ENCODE measurements around the gene ZNF724.
"Not testable (repeated sequence)": the region's sequence is repeated elsewhere in the genome, so short reads cannot be mapped to it uniquely, and the experiment has no call there.

ZNF724 gene

DNA sequence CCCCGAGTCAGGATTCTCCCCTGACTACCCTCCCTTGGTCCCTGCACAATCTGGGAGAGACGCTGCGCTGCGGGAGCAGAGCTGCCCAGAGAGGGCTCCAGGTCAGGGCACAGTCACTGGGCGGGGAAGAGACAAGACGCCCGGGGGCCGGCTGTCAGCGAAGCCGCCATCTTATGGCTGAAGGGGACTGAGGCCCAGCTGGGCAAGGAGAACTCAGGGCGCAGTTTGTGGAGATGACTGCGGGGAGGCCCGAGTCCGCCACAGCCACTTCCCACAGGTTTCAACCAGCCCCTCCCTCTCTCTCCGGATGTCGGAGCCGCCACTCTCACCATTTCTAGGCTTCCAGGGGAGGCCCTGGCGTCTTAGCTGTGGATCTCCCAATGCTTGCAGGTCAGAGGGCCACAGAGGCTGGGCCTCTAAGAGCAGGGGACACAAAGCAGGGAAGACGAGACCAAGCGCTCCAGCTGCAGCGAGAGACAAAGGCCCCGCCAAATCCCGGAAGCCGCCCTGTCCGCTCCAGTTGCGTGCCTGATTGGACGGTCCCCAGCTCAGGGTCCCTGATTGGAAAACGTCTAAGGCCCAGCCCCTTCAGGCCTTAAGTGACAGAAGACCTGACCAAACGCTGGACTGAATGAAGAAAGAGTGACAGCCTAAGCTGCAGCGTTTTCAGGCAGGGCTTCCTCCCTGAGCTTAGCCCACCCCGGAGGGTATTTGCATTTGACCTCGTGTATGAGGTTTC is at the start of gene ZNF724:
TSS of gene ZNF724 (minus strand) at position 484 of the 739 bp plus-strand sequence. CDS start at position 332, 152 bp downstream.
- Histone ChIP-seq H3K36me3 (ENCODE audit: control insufficient read depth, low read length) (peaks cover 48% of the 10 kb centered on the region), H3K27me3 (ENCODE audit: control insufficient read depth, low read length) (no peaks in the 10 kb centered on the region), H3K27ac (ENCODE audit: low read depth, low read length) (peak within 1 kb of the TSS; percentile 87), H3F3A (ENCODE audit: control insufficient read depth, insufficient read depth) (peaks cover 2% of the 10 kb centered on the region; the same call in 1 of the 2 replicates), H4K20me1 (ENCODE audit: control insufficient read depth, insufficient read depth, low read depth, low read length) (no peaks in the 10 kb centered on the region), H3K79me2 (ENCODE audit: control insufficient read depth, low read length) (peaks cover 48% of the 10 kb centered on the region), H3K4me3 (ENCODE audit: low read length) (peak within 1 kb of the TSS; percentile 99), H3K9me3 (ENCODE audit: control insufficient read depth, insufficient read depth, low read length) (peaks cover 15% of the 10 kb centered on the region), H3K9me2 (replicated peaks; ENCODE audit: control insufficient read depth, low read length) (no peaks in the 10 kb centered on the region), H3K4me1 (ENCODE audit: control insufficient read depth, low read length) (peaks cover 9% of the 10 kb centered on the region), H3K4me2 (ENCODE audit: low read length) (peak within 1 kb of the TSS; percentile 79)
- TF ChIP-seq EZH2phosphoT487 (IDR thresholded peaks at IDR 0.05; ENCODE audit: borderline replicate concordance, low read length), result no peak
- TF ChIP-seq, protein P1, sequence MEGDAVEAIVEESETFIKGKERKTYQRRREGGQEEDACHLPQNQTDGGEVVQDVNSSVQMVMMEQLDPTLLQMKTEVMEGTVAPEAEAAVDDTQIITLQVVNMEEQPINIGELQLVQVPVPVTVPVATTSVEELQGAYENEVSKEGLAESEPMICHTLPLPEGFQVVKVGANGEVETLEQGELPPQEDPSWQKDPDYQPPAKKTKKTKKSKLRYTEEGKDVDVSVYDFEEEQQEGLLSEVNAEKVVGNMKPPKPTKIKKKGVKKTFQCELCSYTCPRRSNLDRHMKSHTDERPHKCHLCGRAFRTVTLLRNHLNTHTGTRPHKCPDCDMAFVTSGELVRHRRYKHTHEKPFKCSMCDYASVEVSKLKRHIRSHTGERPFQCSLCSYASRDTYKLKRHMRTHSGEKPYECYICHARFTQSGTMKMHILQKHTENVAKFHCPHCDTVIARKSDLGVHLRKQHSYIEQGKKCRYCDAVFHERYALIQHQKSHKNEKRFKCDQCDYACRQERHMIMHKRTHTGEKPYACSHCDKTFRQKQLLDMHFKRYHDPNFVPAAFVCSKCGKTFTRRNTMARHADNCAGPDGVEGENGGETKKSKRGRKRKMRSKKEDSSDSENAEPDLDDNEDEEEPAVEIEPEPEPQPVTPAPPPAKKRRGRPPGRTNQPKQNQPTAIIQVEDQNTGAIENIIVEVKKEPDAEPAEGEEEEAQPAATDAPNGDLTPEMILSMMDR (IDR thresholded peaks at IDR 0.05; ENCODE audit: low read depth, low read length, poor library complexity, severe bottlenecking), result no peak

DNA sequence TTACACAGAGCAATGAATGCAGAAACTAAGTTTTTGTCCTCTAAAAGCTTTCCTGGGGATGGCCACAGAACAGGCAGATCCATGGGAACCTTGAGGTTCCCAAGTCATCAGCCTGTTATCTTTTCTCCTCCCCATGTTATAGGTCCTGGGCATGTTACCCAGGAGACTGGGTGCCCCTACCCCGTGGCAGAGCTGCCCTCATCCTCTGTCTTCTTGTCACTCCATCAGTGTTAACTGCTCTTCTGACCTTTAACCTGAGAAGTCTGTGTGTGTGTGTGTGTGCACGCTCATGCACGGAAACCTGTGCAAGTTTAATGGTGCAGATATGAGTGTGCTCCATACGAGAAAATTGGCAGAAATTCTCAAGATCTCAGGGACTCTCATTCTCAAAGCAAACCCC is 43.9 kb upstream of the ZNF724 start:
- Histone ChIP-seq H3K9me2 (replicated peaks; ENCODE audit: control insufficient read depth, low read length) (no peaks in the 10 kb centered on the region), H3K27me3 (ENCODE audit: control insufficient read depth, low read length) (no peaks in the 10 kb centered on the region), H3K4me1 (ENCODE audit: control insufficient read depth, low read length) (no peaks in the 10 kb centered on the region), H3K4me3 (ENCODE audit: low read length) (no peak overlapping the region), H3F3A (ENCODE audit: control insufficient read depth, insufficient read depth) (no peaks in the 10 kb centered on the region), H3K27ac (ENCODE audit: low read depth, low read length) (no peak overlapping the region), H3K36me3 (ENCODE audit: control insufficient read depth, low read length) (no peaks in the 10 kb centered on the region), H3K9me3 (ENCODE audit: control insufficient read depth, insufficient read depth, low read length) (no peaks in the 10 kb centered on the region), H3K79me2 (ENCODE audit: control insufficient read depth, low read length) (no peaks in the 10 kb centered on the region), H3K4me2 (ENCODE audit: low read length) (no peak overlapping the region), H4K20me1 (ENCODE audit: control insufficient read depth, insufficient read depth, low read depth, low read length) (no peaks in the 10 kb centered on the region)
- TF ChIP-seq, protein P1 (IDR thresholded peaks at IDR 0.05; ENCODE audit: low read depth, low read length, poor library complexity, severe bottlenecking), result no peak
- no peak for TF ChIP-seq EZH2phosphoT487 (IDR thresholded peaks at IDR 0.05; ENCODE audit: borderline replicate concordance, low read length)

DNA sequence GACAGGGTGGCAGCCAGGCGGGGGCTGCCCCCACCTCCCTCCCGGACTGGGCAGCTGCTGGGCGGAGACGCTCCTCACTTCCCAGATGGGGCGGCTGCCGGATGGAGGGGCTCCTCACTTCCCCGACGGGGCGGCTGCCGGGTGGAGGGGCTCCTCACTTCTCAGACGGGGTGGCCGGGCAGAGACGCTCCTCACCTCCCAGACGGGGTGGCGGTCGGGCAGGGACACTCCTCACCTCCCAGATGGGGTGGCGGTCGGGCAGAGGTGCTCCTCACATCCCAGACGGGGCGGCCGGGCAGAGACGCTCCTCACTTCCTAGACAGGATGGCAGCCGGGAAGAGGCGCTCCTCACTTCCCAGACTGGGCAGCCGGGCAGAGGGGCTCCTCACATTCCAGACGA is 39.8 kb upstream of the ZNF724 start:
- H4K20me1 ChIP-seq (ENCODE audit: control insufficient read depth, insufficient read depth, low read depth, low read length); H3K4me2 ChIP-seq (ENCODE audit: low read length); H3K9me3 ChIP-seq (ENCODE audit: control insufficient read depth, insufficient read depth, low read length); H3F3A ChIP-seq (ENCODE audit: control insufficient read depth, insufficient read depth); H3K27me3 ChIP-seq (ENCODE audit: control insufficient read depth, low read length); H3K4me1 ChIP-seq (ENCODE audit: control insufficient read depth, low read length); H3K4me3 ChIP-seq (ENCODE audit: low read length); H3K27ac ChIP-seq (ENCODE audit: low read depth, low read length); H3K79me2 ChIP-seq (ENCODE audit: control insufficient read depth, low read length); H3K36me3 ChIP-seq (ENCODE audit: control insufficient read depth, low read length); H3K9me2 ChIP-seq (replicated peaks; ENCODE audit: control insufficient read depth, low read length): not testable (repeated sequence)

DNA sequence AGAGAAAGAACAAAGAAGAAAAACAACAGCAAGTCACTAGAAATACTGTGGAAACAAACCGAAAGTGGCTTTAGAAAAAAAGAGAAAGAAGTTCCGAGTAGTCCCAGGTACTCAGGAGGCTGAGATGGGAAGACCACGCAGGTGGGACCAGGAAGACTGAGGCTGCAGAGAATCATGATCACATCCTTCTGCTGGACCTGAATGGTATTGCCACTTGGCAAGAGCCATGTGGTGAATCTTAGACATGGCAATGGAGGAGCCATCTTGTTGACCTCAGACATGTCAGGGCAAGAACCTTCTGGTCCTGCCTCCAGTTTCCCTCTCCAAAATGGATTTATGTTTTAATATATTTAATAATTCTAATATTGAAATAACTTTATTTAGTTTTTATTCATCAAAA is 37.4 kb upstream of the ZNF724 start:
- no peaks in the 10 kb centered on the region for H3K36me3 ChIP-seq (ENCODE audit: control insufficient read depth, low read length)
- no peaks in the 10 kb centered on the region for H3F3A ChIP-seq (ENCODE audit: control insufficient read depth, insufficient read depth)
- no peak overlapping the region for H3K4me2 ChIP-seq (ENCODE audit: low read length)
- no peaks in the 10 kb centered on the region for H3K27me3 ChIP-seq (ENCODE audit: control insufficient read depth, low read length)
- H3K4me1 ChIP-seq (ENCODE audit: control insufficient read depth, low read length), result peaks cover 2% of the 10 kb centered on the region; the same call in 1 of the 2 replicates
- no peaks in the 10 kb centered on the region for H3K79me2 ChIP-seq (ENCODE audit: control insufficient read depth, low read length)
- no peaks in the 10 kb centered on the region for H3K9me2 ChIP-seq (replicated peaks; ENCODE audit: control insufficient read depth, low read length)
- TF ChIP-seq, protein P1 (IDR thresholded peaks at IDR 0.05; ENCODE audit: low read depth, low read length, poor library complexity, severe bottlenecking), result no peak
- TF ChIP-seq EZH2phosphoT487 (IDR thresholded peaks at IDR 0.05; ENCODE audit: borderline replicate concordance, low read length), result no peak
- H4K20me1 ChIP-seq (ENCODE audit: control insufficient read depth, insufficient read depth, low read depth, low read length), result no peaks in the 10 kb centered on the region
- H3K9me3 ChIP-seq (ENCODE audit: control insufficient read depth, insufficient read depth, low read length), result no peaks in the 10 kb centered on the region; the same call in 1 of the 2 replicates
- H3K27ac ChIP-seq (ENCODE audit: low read depth, low read length), result no peak overlapping the region
- no peak overlapping the region for H3K4me3 ChIP-seq (ENCODE audit: low read length)
